GM23338 (cell line): Measurements from ENCODE around the gene CEP70. TPM values are rescaled to one million over a fixed set of nuclear protein-coding genes. Genes with fewer than 3 reads are reported as not detected.

ENCODE experiments used
- ATAC-seq: fragments of 200-7000 bp; cut with Tn5 transposase; 3 replicates; pipeline ENCODE4 v1.9.1; 2020
- DNase-seq: peaks from one replicate; pipeline ENCODE4 v3.0.0-alpha.2; 2015; ENCODE audit warnings: low spot score
- H2AFZ ChIP-seq: fragments of 200-600 bp; sonication (generic); 2 replicates; pipeline ENCODE4 v1.8.0; 2016; ENCODE audit warnings: antibody characterized with exemption, mild to moderate bottlenecking, moderate library complexity
- H3F3A ChIP-seq: fragments of 200-600 bp; sonication (generic); replicated peaks from 2 replicates; pipeline ENCODE4 v1.8.0; 2017; ENCODE audit warnings: antibody characterized with exemption, mixed run types, low read depth
- H3K27ac ChIP-seq: fragments of 200-600 bp; sonication (generic); 2 replicates; pipeline ENCODE4 v1.6.1; 2016; ENCODE audit warnings: low read depth
- H3K27me3 ChIP-seq: fragments of 200-600 bp; sonication (generic); 2 replicates; pipeline ENCODE4 v1.8.0; 2016; ENCODE audit warnings: mild to moderate bottlenecking, mixed run types, moderate library complexity; ENCODE audit not compliant: insufficient read depth
- H3K36me3 ChIP-seq: fragments of 200-600 bp; sonication (generic); 2 replicates; pipeline ENCODE4 v1.8.0; 2016; ENCODE audit warnings: mild to moderate bottlenecking; ENCODE audit not compliant: insufficient read depth
- H3K4me1 ChIP-seq: fragments of 200-600 bp; sonication (generic); 2 replicates; pipeline ENCODE4 v1.8.0; 2016; ENCODE audit warnings: mild to moderate bottlenecking, moderate library complexity; ENCODE audit not compliant: insufficient read depth
- H3K4me2 ChIP-seq: fragments of 200-600 bp; sonication (generic); 2 replicates; pipeline ENCODE4 v1.7.1; 2017; ENCODE audit warnings: mixed run types
- H3K4me3 ChIP-seq: fragments of 200-600 bp; sonication (generic); 2 replicates; pipeline ENCODE4 v1.6.1; 2016; ENCODE audit warnings: mixed run types
- H3K79me2 ChIP-seq: fragments of 200-600 bp; sonication (generic); replicated peaks from 2 replicates; pipeline ENCODE4 v1.8.0; 2017; ENCODE audit warnings: mild to moderate bottlenecking; ENCODE audit not compliant: insufficient read depth
- H3K9me2 ChIP-seq: fragments of 200-600 bp; sonication (generic); 2 replicates; pipeline ENCODE4 v1.8.0; 2017; ENCODE audit not compliant: insufficient read depth
- H4K20me1 ChIP-seq: fragments of 200-600 bp; sonication (generic); replicated peaks from 2 replicates; pipeline ENCODE4 v1.8.0; 2017; ENCODE audit warnings: mild to moderate bottlenecking; ENCODE audit not compliant: insufficient read depth
- H3K27ac Mint-ChIP-seq: 2 replicates; pipeline ENCODE4 v1.8.0; 2020; ENCODE audit warnings: inconsistent platforms, mild to moderate bottlenecking, moderate library complexity, mixed read lengths
- H3K27me3 Mint-ChIP-seq: 3 replicates; pipeline ENCODE4 v1.8.0; 2022; ENCODE audit warnings: low read depth, mild to moderate bottlenecking, moderate library complexity, mixed read lengths, inconsistent platforms; ENCODE audit not compliant: insufficient read depth, poor library complexity
- H3K36me3 Mint-ChIP-seq: 3 replicates; pipeline ENCODE4 v1.8.0; 2021; ENCODE audit warnings: low read depth, mild to moderate bottlenecking, inconsistent platforms, moderate library complexity, mixed read lengths
- H3K4me1 Mint-ChIP-seq: 3 replicates; pipeline ENCODE4 v1.8.0; 2020; ENCODE audit warnings: mild to moderate bottlenecking, inconsistent platforms, mixed read lengths
- H3K4me3 Mint-ChIP-seq: 3 replicates; pipeline ENCODE4 v1.8.0; 2021; ENCODE audit warnings: moderate library complexity, mild to moderate bottlenecking, inconsistent platforms, mixed read lengths
- H3K9me3 Mint-ChIP-seq: 3 replicates; pipeline ENCODE4 v1.8.0; 2020; ENCODE audit warnings: moderate library complexity, mild to moderate bottlenecking, inconsistent platforms, mixed read lengths
- CREB1 ChIP-seq: fragments of 250-450 bp; sonication (Bioruptor Pico); IDR thresholded peaks from 2 replicates; pipeline ENCODE4 v1.5.0; 2020; ENCODE audit warnings: low read depth, mild to moderate bottlenecking, moderate library complexity
- EZH2 ChIP-seq: fragments of 200-600 bp; sonication (generic); IDR thresholded peaks from one replicate; pipeline ENCODE4 v1.8.0; 2017; ENCODE audit warnings: antibody characterized with exemption, mild to moderate bottlenecking, low read depth; ENCODE audit not compliant: unreplicated experiment
- EZH2phosphoT487 ChIP-seq: fragments of 200-600 bp; sonication (generic); IDR thresholded peaks from one replicate; pipeline ENCODE4 v1.8.1; 2018; ENCODE audit warnings: antibody characterized with exemption; ENCODE audit not compliant: unreplicated experiment
- JUNB ChIP-seq: IDR thresholded peaks from one replicate; pipeline ENCODE4 v1.6.1; 2016; ENCODE audit warnings: antibody characterized with exemption; ENCODE audit not compliant: unreplicated experiment
- NANOG ChIP-seq: IDR thresholded peaks from 2 replicates; pipeline ENCODE4 v1.6.1; 2016; ENCODE audit warnings: antibody characterized with exemption, borderline replicate concordance
- POLR2AphosphoS5 ChIP-seq: IDR thresholded peaks from 2 replicates; pipeline ENCODE4 v1.6.1; 2016; ENCODE audit warnings: antibody characterized with exemption, low read depth
- STAT1 ChIP-seq: IDR thresholded peaks from one replicate; pipeline ENCODE4 v1.6.1; 2016; ENCODE audit warnings: antibody characterized with exemption; ENCODE audit not compliant: unreplicated experiment
- ZNF114 ChIP-seq: fragments of 250-450 bp; sonication (Bioruptor Pico); IDR thresholded peaks from 2 replicates; pipeline ENCODE4 v1.5.0; 2020; ENCODE audit warnings: mild to moderate bottlenecking, moderate library complexity
- ZNF331 ChIP-seq: fragments of 250-450 bp; sonication (Bioruptor Pico); IDR thresholded peaks from 2 replicates; pipeline ENCODE4 v1.5.0; 2020; ENCODE audit warnings: low read depth, mild to moderate bottlenecking, moderate library complexity
- polyA plus RNA-seq: library from polyadenylated mRNA; unstranded; fragments of >200 nt; fragmentation: Nextera tagmentation; extraction: Ambion mirVana; gene quantifications from 2 replicates; pipeline ENCODE4 v1.2.1, GENCODE V29; 2016
- total RNA-seq: library from RNA; depleted of rRNA; stranded (reverse); fragments of >200 nt; shearing (Covaris generic); gene quantifications from 2 replicates; pipeline ENCODE4 v1.2.3, GENCODE V29; 2014
- TF ChIP-seq, protein P1 (sequence below): IDR thresholded peaks from one replicate; pipeline ENCODE4 v1.6.1; 2018; ENCODE audit warnings: antibody characterized with exemption; ENCODE audit not compliant: unreplicated experiment
- TF ChIP-seq, protein P2 (sequence below): fragments of 250-450 bp; sonication (Bioruptor Pico); IDR thresholded peaks from 2 replicates; pipeline ENCODE4 v1.5.0; 2020; ENCODE audit warnings: mild to moderate bottlenecking, moderate library complexity
- TF ChIP-seq, protein P3 (sequence below), 2 experiments: fragments of 200-600 bp in 1 of 2; sonication (generic) in 1 of 2; conservative IDR thresholded peaks; 2 replicates each; pipeline versions ENCODE4 v1.5.1 to v1.6.1; 2016 to 2017; ENCODE audit warnings: antibody characterized with exemption in 2 of 2, low read depth in 2 of 2, mild to moderate bottlenecking in 2 of 2, moderate library complexity in 1 of 2
- TF ChIP-seq, protein P4 (sequence below): IDR thresholded peaks from 2 replicates; pipeline ENCODE4 v1.6.1; 2016; ENCODE audit warnings: antibody characterized with exemption

Gene CEP70
- total and polyA plus RNA-seq, 2 experiments from 2014 or later: 28.8 to 31.4 TPM

GRCh38 chr3:138461246-138461645 lies 132.8 kb downstream of the CEP70 start:
- Histone ChIP-seq H3K4me1 (no peaks in the 10 kb centered on the region), H3K9me2 (no peaks in the 10 kb centered on the region), H3K36me3 (no peaks in the 10 kb centered on the region), H3K27me3 (no peaks in the 10 kb centered on the region), H3F3A (no peaks in the 10 kb centered on the region), H3K4me2 (no peak overlapping the region), H3K27ac (no peak overlapping the region), H3K4me3 (no peak overlapping the region), H2AFZ (no peak overlapping the region), H4K20me1 (no peaks in the 10 kb centered on the region), H3K79me2 (no peaks in the 10 kb centered on the region)
- no peak for DNase-seq
- peaks cover 4% of the 10 kb centered on the region for H3K27me3 Mint-ChIP-seq
- no peak for TF ChIP-seq STAT1
- no peak for TF ChIP-seq EZH2
- TF ChIP-seq, protein P1, sequence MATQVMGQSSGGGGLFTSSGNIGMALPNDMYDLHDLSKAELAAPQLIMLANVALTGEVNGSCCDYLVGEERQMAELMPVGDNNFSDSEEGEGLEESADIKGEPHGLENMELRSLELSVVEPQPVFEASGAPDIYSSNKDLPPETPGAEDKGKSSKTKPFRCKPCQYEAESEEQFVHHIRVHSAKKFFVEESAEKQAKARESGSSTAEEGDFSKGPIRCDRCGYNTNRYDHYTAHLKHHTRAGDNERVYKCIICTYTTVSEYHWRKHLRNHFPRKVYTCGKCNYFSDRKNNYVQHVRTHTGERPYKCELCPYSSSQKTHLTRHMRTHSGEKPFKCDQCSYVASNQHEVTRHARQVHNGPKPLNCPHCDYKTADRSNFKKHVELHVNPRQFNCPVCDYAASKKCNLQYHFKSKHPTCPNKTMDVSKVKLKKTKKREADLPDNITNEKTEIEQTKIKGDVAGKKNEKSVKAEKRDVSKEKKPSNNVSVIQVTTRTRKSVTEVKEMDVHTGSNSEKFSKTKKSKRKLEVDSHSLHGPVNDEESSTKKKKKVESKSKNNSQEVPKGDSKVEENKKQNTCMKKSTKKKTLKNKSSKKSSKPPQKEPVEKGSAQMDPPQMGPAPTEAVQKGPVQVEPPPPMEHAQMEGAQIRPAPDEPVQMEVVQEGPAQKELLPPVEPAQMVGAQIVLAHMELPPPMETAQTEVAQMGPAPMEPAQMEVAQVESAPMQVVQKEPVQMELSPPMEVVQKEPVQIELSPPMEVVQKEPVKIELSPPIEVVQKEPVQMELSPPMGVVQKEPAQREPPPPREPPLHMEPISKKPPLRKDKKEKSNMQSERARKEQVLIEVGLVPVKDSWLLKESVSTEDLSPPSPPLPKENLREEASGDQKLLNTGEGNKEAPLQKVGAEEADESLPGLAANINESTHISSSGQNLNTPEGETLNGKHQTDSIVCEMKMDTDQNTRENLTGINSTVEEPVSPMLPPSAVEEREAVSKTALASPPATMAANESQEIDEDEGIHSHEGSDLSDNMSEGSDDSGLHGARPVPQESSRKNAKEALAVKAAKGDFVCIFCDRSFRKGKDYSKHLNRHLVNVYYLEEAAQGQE: no peak
- TF ChIP-seq POLR2AphosphoS5: no peak
- no peak for TF ChIP-seq ZNF114 (CRISPR knock-in tag)
- TF ChIP-seq, protein P2, sequence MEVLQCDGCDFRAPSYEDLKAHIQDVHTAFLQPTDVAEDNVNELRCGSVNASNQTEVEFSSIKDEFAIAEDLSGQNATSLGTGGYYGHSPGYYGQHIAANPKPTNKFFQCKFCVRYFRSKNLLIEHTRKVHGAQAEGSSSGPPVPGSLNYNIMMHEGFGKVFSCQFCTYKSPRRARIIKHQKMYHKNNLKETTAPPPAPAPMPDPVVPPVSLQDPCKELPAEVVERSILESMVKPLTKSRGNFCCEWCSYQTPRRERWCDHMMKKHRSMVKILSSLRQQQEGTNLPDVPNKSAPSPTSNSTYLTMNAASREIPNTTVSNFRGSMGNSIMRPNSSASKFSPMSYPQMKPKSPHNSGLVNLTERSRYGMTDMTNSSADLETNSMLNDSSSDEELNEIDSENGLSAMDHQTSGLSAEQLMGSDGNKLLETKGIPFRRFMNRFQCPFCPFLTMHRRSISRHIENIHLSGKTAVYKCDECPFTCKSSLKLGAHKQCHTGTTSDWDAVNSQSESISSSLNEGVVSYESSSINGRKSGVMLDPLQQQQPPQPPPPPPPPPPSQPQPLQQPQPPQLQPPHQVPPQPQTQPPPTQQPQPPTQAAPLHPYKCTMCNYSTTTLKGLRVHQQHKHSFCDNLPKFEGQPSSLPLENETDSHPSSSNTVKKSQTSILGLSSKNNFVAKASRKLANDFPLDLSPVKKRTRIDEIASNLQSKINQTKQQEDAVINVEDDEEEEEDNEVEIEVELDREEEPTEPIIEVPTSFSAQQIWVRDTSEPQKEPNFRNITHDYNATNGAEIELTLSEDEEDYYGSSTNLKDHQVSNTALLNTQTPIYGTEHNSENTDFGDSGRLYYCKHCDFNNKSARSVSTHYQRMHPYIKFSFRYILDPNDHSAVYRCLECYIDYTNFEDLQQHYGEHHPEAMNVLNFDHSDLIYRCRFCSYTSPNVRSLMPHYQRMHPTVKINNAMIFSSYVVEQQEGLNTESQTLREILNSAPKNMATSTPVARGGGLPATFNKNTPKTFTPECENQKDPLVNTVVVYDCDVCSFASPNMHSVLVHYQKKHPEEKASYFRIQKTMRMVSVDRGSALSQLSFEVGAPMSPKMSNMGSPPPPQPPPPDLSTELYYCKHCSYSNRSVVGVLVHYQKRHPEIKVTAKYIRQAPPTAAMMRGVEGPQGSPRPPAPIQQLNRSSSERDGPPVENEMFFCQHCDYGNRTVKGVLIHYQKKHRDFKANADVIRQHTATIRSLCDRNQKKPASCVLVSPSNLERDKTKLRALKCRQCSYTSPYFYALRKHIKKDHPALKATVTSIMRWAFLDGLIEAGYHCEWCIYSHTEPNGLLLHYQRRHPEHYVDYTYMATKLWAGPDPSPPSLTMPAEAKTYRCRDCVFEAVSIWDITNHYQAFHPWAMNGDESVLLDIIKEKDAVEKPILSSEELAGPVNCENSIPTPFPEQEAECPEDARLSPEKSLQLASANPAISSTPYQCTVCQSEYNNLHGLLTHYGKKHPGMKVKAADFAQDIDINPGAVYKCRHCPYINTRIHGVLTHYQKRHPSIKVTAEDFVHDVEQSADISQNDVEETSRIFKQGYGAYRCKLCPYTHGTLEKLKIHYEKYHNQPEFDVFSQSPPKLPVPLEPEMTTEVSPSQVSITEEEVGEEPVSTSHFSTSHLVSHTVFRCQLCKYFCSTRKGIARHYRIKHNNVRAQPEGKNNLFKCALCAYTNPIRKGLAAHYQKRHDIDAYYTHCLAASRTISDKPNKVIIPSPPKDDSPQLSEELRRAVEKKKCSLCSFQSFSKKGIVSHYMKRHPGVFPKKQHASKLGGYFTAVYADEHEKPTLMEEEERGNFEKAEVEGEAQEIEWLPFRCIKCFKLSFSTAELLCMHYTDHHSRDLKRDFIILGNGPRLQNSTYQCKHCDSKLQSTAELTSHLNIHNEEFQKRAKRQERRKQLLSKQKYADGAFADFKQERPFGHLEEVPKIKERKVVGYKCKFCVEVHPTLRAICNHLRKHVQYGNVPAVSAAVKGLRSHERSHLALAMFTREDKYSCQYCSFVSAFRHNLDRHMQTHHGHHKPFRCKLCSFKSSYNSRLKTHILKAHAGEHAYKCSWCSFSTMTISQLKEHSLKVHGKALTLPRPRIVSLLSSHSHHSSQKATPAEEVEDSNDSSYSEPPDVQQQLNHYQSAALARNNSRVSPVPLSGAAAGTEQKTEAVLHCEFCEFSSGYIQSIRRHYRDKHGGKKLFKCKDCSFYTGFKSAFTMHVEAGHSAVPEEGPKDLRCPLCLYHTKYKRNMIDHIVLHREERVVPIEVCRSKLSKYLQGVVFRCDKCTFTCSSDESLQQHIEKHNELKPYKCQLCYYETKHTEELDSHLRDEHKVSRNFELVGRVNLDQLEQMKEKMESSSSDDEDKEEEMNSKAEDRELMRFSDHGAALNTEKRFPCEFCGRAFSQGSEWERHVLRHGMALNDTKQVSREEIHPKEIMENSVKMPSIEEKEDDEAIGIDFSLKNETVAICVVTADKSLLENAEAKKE (CRISPR knock-in tag): no peak
- TF ChIP-seq, protein P3, sequence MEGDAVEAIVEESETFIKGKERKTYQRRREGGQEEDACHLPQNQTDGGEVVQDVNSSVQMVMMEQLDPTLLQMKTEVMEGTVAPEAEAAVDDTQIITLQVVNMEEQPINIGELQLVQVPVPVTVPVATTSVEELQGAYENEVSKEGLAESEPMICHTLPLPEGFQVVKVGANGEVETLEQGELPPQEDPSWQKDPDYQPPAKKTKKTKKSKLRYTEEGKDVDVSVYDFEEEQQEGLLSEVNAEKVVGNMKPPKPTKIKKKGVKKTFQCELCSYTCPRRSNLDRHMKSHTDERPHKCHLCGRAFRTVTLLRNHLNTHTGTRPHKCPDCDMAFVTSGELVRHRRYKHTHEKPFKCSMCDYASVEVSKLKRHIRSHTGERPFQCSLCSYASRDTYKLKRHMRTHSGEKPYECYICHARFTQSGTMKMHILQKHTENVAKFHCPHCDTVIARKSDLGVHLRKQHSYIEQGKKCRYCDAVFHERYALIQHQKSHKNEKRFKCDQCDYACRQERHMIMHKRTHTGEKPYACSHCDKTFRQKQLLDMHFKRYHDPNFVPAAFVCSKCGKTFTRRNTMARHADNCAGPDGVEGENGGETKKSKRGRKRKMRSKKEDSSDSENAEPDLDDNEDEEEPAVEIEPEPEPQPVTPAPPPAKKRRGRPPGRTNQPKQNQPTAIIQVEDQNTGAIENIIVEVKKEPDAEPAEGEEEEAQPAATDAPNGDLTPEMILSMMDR (conservative IDR thresholded peaks at IDR 0.05; ENCODE audit: low read depth in 2 of 2): no peak
- no peak for TF ChIP-seq JUNB
- TF ChIP-seq NANOG: no peak
- TF ChIP-seq, protein P4, sequence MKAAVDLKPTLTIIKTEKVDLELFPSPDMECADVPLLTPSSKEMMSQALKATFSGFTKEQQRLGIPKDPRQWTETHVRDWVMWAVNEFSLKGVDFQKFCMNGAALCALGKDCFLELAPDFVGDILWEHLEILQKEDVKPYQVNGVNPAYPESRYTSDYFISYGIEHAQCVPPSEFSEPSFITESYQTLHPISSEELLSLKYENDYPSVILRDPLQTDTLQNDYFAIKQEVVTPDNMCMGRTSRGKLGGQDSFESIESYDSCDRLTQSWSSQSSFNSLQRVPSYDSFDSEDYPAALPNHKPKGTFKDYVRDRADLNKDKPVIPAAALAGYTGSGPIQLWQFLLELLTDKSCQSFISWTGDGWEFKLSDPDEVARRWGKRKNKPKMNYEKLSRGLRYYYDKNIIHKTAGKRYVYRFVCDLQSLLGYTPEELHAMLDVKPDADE: no peak
- no peak for TF ChIP-seq ZNF331 (CRISPR knock-in tag)
- no peak for TF ChIP-seq CREB1 (CRISPR knock-in tag)
- no peak for TF ChIP-seq EZH2phosphoT487
- no peak overlapping the region for H3K27ac Mint-ChIP-seq
- 0 out of 3 replicates have a peak, but pooled peaks cover 3% of the 10 kb centered on the region for H3K4me1 Mint-ChIP-seq
- H3K9me3 Mint-ChIP-seq: 0 out of 3 replicates have a peak, but pooled peaks cover 6% of the 10 kb centered on the region
- H3K36me3 Mint-ChIP-seq: peaks cover 19% of the 10 kb centered on the region
- no peak for ATAC-seq
- H3K4me3 Mint-ChIP-seq: no peak overlapping the region
